Prostate gland (tissue), 2 donors: ENCODE data around the gene OAS3. TPM values are rescaled to one million over a fixed set of nuclear protein-coding genes. Genes with fewer than 3 reads are reported as not detected.

Experiments
- DNase-seq: peaks from one replicate; pipeline ENCODE4 v3.0.0-alpha.2; 2019; ENCODE audit warnings: low spot score
- H3K27ac ChIP-seq, 2 donors: fragments of 200-600 bp; sonication (generic); 2 replicates each; pipeline ENCODE4 v1.5.1; 2017 to 2019
- H3K27me3 ChIP-seq: fragments of 200-600 bp; sonication (generic); replicated peaks from 2 replicates; pipeline ENCODE4 v1.5.1; 2019; ENCODE audit not compliant: insufficient read depth
- H3K36me3 ChIP-seq, 2 donors: fragments of 200-600 bp; sonication (generic); 1 replicate in 1 of 2; 2 replicates in 1 of 2; pipeline versions ENCODE4 v1.5.1 to v1.8.1; 2017 to 2019
- H3K4me1 ChIP-seq: fragments of 200-600 bp; sonication (generic); replicated peaks from 2 replicates; pipeline ENCODE4 v1.5.1; 2019
- H3K4me3 ChIP-seq, 2 donors: fragments of 200-600 bp; sonication (generic); 2 replicates each; pipeline ENCODE4 v1.5.1; 2017 to 2019
- H3K9me3 ChIP-seq: fragments of 200-600 bp; sonication (generic); 2 replicates; pipeline ENCODE4 v1.5.1; 2017
- CTCF ChIP-seq, 4 experiments: fragments of 200-600 bp in 2 of 4; fragments of 450-650 bp in 2 of 4; sonication (generic) in 2 of 4; IDR thresholded peaks; 1 replicate in 3 of 4; 2 replicates in 1 of 4; pipeline ENCODE4 v1.5.1; 2016 to 2019; ENCODE audit warnings: antibody characterized with exemption in 4 of 4, mild to moderate bottlenecking in 2 of 4, moderate library complexity in 2 of 4
- POLR2A ChIP-seq: fragments of 450-650 bp; IDR thresholded peaks from one replicate; pipeline ENCODE4 v1.6.1; 2016; ENCODE audit warnings: antibody characterized with exemption, mild to moderate bottlenecking
- POLR2AphosphoS5 ChIP-seq: sonication (generic); formaldehyde crosslinking; IDR thresholded peaks from one replicate; pipeline ENCODE4 v1.6.1; 2017; ENCODE audit warnings: antibody characterized with exemption
- WGBS: methylation state at CpG from one replicate; pipeline ENCODE4 v1.1.5; 2018; 5-methylcytosine and 5-hydroxymethylcytosine counted together
- intact Hi-C: fragments of 100-400 bp; cut with DNase I; formaldehyde crosslinking; loops from one replicate; pipeline ENCODE4 v1.14.2; 2022
- total RNA-seq, 2 donors: library from RNA; depleted of rRNA; stranded (reverse); fragments of >200 nt; gene quantifications; one replicate each; pipeline ENCODE4 v1.1.0, GENCODE V29; 2016

Gene OAS3
- total RNA-seq, 2 donors from 2014 or later: 8.7 to 11.2 TPM

GRCh38 chr12:112995008-112995407 lies 56.7 kb downstream of the OAS3 start:
- Histone ChIP-seq H3K9me3 (no peaks in the 10 kb centered on the region), H3K36me3 (no peaks in the 10 kb centered on the region), H3K27ac (no peak overlapping the region), H3K27me3 (no peaks in the 10 kb centered on the region), H3K4me1 (no peaks in the 10 kb centered on the region), H3K4me3 (no peak overlapping the region)
- DNase-seq: no peak
- WGBS: 72% methylated on average over 5 of the region's 5 CpGs
- intact Hi-C loops: no loop called here
- TF ChIP-seq CTCF (IDR thresholded peaks at IDR 0.05) (no peak), POLR2AphosphoS5 (no peak), POLR2A (no peak)

- Histone ChIP-seq H3K27me3 (no peaks in the 10 kb centered on the region), H3K4me3 (no peak overlapping the region), H3K9me3 (no peaks in the 10 kb centered on the region), H3K36me3 (no peaks in the 10 kb centered on the region), H3K4me1 (no peaks in the 10 kb centered on the region), H3K27ac (no peak overlapping the region)
- 63% methylated on average over 8 of the region's 8 CpGs for WGBS
- no peak for DNase-seq
- intact Hi-C loops: no loop called here
- no peak for TF ChIP-seq CTCF (IDR thresholded peaks at IDR 0.05)
These were observed 58.2 kb downstream of the OAS3 start for GRCh38 chr12:112996501-112996900.

- Histone ChIP-seq H3K27me3 (no peaks in the 10 kb centered on the region), H3K4me1 (no peaks in the 10 kb centered on the region), H3K27ac (no peak overlapping the region), H3K9me3 (no peaks in the 10 kb centered on the region), H3K4me3 (no peak overlapping the region), H3K36me3 (no peaks in the 10 kb centered on the region)
- DNase-seq: no peak
- TF ChIP-seq CTCF (IDR thresholded peaks at IDR 0.05): no peak
- no peak for TF ChIP-seq POLR2AphosphoS5
- TF ChIP-seq POLR2A: no peak
- intact Hi-C loops: no loop called here
- WGBS: 88% methylated on average over 7 of the region's 7 CpGs
These were observed 59.2 kb downstream of the OAS3 start for GRCh38 chr12:112997506-112997905.

GRCh38 chr12:112998987-112999767 lies 60.9 kb downstream of the OAS3 start:
- no peaks in the 10 kb centered on the region for H3K36me3 ChIP-seq
- TF ChIP-seq CTCF (IDR thresholded peaks at IDR 0.05): no peak
- no peak for TF ChIP-seq POLR2AphosphoS5
- no peak for TF ChIP-seq POLR2A
- H3K9me3 ChIP-seq: no peaks in the 10 kb centered on the region
- 76% methylated on average over 12 of the region's 12 CpGs for WGBS
- no peak overlapping the region for H3K4me3 ChIP-seq
- H3K27ac ChIP-seq: no peak overlapping the region
- no peaks in the 10 kb centered on the region for H3K4me1 ChIP-seq
- intact Hi-C loops: no loop called here
- no peaks in the 10 kb centered on the region for H3K27me3 ChIP-seq
- no peak for DNase-seq

- no peak overlapping the region for H3K4me3 ChIP-seq
- DNase-seq: no peak
- TF ChIP-seq POLR2AphosphoS5 (no peak), POLR2A (no peak), CTCF (IDR thresholded peaks at IDR 0.05) (no peak)
- no peak overlapping the region for H3K27ac ChIP-seq
- WGBS: 94% methylated on average over 6 of the region's 6 CpGs
- H3K27me3 ChIP-seq: no peaks in the 10 kb centered on the region
- no peaks in the 10 kb centered on the region for H3K36me3 ChIP-seq
- H3K9me3 ChIP-seq: no peaks in the 10 kb centered on the region
- intact Hi-C loops: no loop called here
- H3K4me1 ChIP-seq: no peaks in the 10 kb centered on the region
These were observed 62.2 kb downstream of the OAS3 start for GRCh38 chr12:113000433-113000832.
